ENCODE measurements around the gene CHST11.

The CHST11 gene

GRCh38 chr12:104463368-104463767 lies 6.6 kb downstream of the CHST11 start:
- Histone ChIP-seq H3K9ac (ENCODE audit: low read length) (no peak overlapping the region), H3K9me3 (ENCODE audit: insufficient read depth, low read length) (no peaks in the 10 kb centered on the region), H3K27ac (ENCODE audit: low read depth, low read length) (no peak overlapping the region), H3K9me2 (replicated peaks; ENCODE audit: insufficient read depth, low read length) (no peaks in the 10 kb centered on the region), H3K36me3 (ENCODE audit: low read length) (no peaks in the 10 kb centered on the region), H3K4me2 (ENCODE audit: low read depth, low read length, poor library complexity, severe bottlenecking) (no peak overlapping the region), H4K20me1 (ENCODE audit: low read depth, low read length) (no peaks in the 10 kb centered on the region), H3K79me2 (ENCODE audit: insufficient read depth, low read length) (no peaks in the 10 kb centered on the region), H3K4me3 (ENCODE audit: insufficient read depth, low read length, poor library complexity, severe bottlenecking) (no peak overlapping the region), H2AFZ (ENCODE audit: low read depth, low read length, severe bottlenecking) (no peak overlapping the region), H3K27me3 (ENCODE audit: low read length) (no peaks in the 10 kb centered on the region), H3F3A (ENCODE audit: insufficient read depth) (no peaks in the 10 kb centered on the region)
- TF ChIP-seq EZH2phosphoT487 (conservative IDR thresholded peaks at IDR 0.05; ENCODE audit: low read length): no peak
- TF ChIP-seq, protein P1, sequence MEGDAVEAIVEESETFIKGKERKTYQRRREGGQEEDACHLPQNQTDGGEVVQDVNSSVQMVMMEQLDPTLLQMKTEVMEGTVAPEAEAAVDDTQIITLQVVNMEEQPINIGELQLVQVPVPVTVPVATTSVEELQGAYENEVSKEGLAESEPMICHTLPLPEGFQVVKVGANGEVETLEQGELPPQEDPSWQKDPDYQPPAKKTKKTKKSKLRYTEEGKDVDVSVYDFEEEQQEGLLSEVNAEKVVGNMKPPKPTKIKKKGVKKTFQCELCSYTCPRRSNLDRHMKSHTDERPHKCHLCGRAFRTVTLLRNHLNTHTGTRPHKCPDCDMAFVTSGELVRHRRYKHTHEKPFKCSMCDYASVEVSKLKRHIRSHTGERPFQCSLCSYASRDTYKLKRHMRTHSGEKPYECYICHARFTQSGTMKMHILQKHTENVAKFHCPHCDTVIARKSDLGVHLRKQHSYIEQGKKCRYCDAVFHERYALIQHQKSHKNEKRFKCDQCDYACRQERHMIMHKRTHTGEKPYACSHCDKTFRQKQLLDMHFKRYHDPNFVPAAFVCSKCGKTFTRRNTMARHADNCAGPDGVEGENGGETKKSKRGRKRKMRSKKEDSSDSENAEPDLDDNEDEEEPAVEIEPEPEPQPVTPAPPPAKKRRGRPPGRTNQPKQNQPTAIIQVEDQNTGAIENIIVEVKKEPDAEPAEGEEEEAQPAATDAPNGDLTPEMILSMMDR (IDR thresholded peaks at IDR 0.05; ENCODE audit: insufficient read depth, low read length, poor library complexity, severe bottlenecking): no peak

- no peak overlapping the region for H2AFZ ChIP-seq (ENCODE audit: low read depth, low read length, severe bottlenecking)
- H3K27ac ChIP-seq (ENCODE audit: low read depth, low read length): no peak overlapping the region
- H3K4me2 ChIP-seq (ENCODE audit: low read depth, low read length, poor library complexity, severe bottlenecking): no peak overlapping the region
- no peak overlapping the region for H3K4me3 ChIP-seq (ENCODE audit: insufficient read depth, low read length, poor library complexity, severe bottlenecking)
- H3K79me2 ChIP-seq (ENCODE audit: insufficient read depth, low read length): no peaks in the 10 kb centered on the region
- no peaks in the 10 kb centered on the region for H3K36me3 ChIP-seq (ENCODE audit: low read length)
- no peaks in the 10 kb centered on the region for H4K20me1 ChIP-seq (ENCODE audit: low read depth, low read length)
- TF ChIP-seq, protein P1 (IDR thresholded peaks at IDR 0.05; ENCODE audit: insufficient read depth, low read length, poor library complexity, severe bottlenecking): no peak
- TF ChIP-seq EZH2phosphoT487 (conservative IDR thresholded peaks at IDR 0.05; ENCODE audit: low read length): no peak
- no peaks in the 10 kb centered on the region for H3K9me2 ChIP-seq (replicated peaks; ENCODE audit: insufficient read depth, low read length)
- no peaks in the 10 kb centered on the region for H3F3A ChIP-seq (ENCODE audit: insufficient read depth)
- no peaks in the 10 kb centered on the region for H3K27me3 ChIP-seq (ENCODE audit: low read length)
- H3K9ac ChIP-seq (ENCODE audit: low read length): no peak overlapping the region
- no peaks in the 10 kb centered on the region for H3K9me3 ChIP-seq (ENCODE audit: insufficient read depth, low read length)
Observed at GRCh38 chr12:104464899-104465298, 8.2 kb downstream of the CHST11 start.

GRCh38 chr12:104466709-104467345 lies 10.1 kb downstream of the CHST11 start:
- H3K79me2 ChIP-seq (ENCODE audit: insufficient read depth, low read length): no peaks in the 10 kb centered on the region
- H3K4me2 ChIP-seq (ENCODE audit: low read depth, low read length, poor library complexity, severe bottlenecking): no peak overlapping the region
- no peak overlapping the region for H3K4me3 ChIP-seq (ENCODE audit: insufficient read depth, low read length, poor library complexity, severe bottlenecking)
- H3K9me3 ChIP-seq (ENCODE audit: insufficient read depth, low read length): no peaks in the 10 kb centered on the region
- no peaks in the 10 kb centered on the region for H4K20me1 ChIP-seq (ENCODE audit: low read depth, low read length)
- H3K9ac ChIP-seq (ENCODE audit: low read length): no peak overlapping the region
- H2AFZ ChIP-seq (ENCODE audit: low read depth, low read length, severe bottlenecking): no peak overlapping the region
- no peaks in the 10 kb centered on the region for H3F3A ChIP-seq (ENCODE audit: insufficient read depth)
- no peak overlapping the region for H3K27ac ChIP-seq (ENCODE audit: low read depth, low read length)
- H3K27me3 ChIP-seq (ENCODE audit: low read length): no peaks in the 10 kb centered on the region
- no peak for TF ChIP-seq EZH2phosphoT487 (conservative IDR thresholded peaks at IDR 0.05; ENCODE audit: low read length)
- TF ChIP-seq, protein P1 (IDR thresholded peaks at IDR 0.05; ENCODE audit: insufficient read depth, low read length, poor library complexity, severe bottlenecking): no peak
- H3K9me2 ChIP-seq (replicated peaks; ENCODE audit: insufficient read depth, low read length): no peaks in the 10 kb centered on the region
- H3K36me3 ChIP-seq (ENCODE audit: low read length): no peaks in the 10 kb centered on the region
